ENCODE data around the gene DIAPH1. TPM values are rescaled to one million over a fixed set of nuclear protein-coding genes. Genes with fewer than 3 reads are reported as not detected.
A peak's percentile ranks its signal among the peaks of the same experiment; 100 is the strongest.
"Not testable (repeated sequence)": the region's sequence is repeated elsewhere in the genome, so short reads cannot be mapped to it uniquely, and the experiment has no call there.

Gene DIAPH1
- total RNA-seq, 2 donors from 2014 or later = 34.8 to 57.7 TPM

DNA sequence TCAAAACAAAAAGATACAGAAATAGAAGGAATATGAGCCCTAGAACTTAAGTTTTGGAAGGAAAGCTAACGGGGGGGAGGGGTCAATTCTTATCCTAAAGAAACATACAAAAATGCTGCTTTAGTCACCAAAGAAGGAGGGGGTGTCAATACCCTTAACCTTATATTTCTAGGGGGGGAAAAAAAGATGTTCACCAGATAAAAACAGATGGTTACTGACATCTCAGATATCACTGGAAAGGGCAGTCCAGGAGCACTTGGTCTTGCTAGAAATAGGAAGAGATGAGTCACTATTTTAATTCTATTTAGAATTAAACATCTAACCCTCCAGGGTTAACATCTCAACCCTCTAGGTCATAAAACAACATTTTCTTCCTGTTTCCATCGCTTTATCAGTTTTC, 1.7 kb downstream of the DIAPH1 start:
- Histone ChIP-seq H3K4me1 (replicated peaks) (no peaks in the 10 kb centered on the region), H3K27ac (peak overlapping the region; percentile 93 to 94), H3K36me3 (peaks cover 0 to 7% of the 10 kb centered on the region in 2 donors), H3K4me3 (peak overlapping the region in 1 of 2 donors; percentile 96), H3K9me3 (no peaks in the 10 kb centered on the region), H3K27me3 (replicated peaks; ENCODE audit: insufficient read depth) (no peaks in the 10 kb centered on the region)
- TF ChIP-seq POLR2AphosphoS5 (IDR thresholded peaks at IDR 0.05) (no peak), POLR2A (IDR thresholded peaks at IDR 0.05) (no peak)
- TF ChIP-seq, protein P1, sequence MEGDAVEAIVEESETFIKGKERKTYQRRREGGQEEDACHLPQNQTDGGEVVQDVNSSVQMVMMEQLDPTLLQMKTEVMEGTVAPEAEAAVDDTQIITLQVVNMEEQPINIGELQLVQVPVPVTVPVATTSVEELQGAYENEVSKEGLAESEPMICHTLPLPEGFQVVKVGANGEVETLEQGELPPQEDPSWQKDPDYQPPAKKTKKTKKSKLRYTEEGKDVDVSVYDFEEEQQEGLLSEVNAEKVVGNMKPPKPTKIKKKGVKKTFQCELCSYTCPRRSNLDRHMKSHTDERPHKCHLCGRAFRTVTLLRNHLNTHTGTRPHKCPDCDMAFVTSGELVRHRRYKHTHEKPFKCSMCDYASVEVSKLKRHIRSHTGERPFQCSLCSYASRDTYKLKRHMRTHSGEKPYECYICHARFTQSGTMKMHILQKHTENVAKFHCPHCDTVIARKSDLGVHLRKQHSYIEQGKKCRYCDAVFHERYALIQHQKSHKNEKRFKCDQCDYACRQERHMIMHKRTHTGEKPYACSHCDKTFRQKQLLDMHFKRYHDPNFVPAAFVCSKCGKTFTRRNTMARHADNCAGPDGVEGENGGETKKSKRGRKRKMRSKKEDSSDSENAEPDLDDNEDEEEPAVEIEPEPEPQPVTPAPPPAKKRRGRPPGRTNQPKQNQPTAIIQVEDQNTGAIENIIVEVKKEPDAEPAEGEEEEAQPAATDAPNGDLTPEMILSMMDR (IDR thresholded peaks at IDR 0.05) = no peak
- intact Hi-C loops (cut with DNase I) = no loop called here
- 45% methylated on average over 2 of the region's 2 CpGs for WGBS
- DNase-seq (ENCODE audit: low spot score) = no peak

DNA sequence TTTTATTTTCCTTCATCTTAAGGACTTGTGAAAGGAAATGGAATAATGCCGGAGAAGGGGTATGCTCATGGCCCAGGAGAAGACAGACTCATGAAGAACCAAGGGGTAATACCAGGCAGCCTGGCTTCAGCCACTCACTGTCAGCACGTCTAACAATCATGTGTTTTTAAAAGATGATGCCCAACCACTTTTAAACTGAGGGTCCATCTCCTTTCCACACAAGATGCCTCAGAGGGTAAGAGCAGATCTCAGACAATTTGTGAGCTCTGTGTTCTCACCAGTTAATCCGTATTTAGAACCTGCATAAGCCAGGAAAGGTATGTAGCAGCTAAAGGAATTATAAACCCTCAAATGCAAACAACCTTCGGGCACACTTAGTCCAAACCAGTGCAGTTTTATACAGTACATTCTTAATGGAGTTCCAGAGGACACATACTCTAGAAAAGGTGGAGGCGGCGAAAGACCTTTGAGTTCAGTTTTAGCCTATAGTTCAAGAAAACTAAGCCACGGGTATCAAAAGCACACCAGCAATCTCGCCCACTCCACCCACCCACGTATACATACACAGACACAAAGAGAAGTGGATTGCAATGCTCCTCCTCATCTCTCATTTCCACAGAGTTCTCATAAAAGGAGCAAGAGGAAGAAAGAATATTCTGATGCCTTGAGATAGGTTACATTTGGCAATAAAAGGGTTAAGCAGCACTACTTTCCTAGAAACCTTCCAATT, 2.6 kb downstream of the DIAPH1 start:
- H3K9me3 ChIP-seq = no peaks in the 10 kb centered on the region
- no peaks in the 10 kb centered on the region for H3K27me3 ChIP-seq (replicated peaks; ENCODE audit: insufficient read depth)
- 67% methylated on average over 9 of the region's 9 CpGs for WGBS
- DNase-seq (ENCODE audit: low spot score) = no peak
- H3K36me3 ChIP-seq = peaks cover 0 to 3% of the 10 kb centered on the region in 2 donors
- TF ChIP-seq, protein P1 (IDR thresholded peaks at IDR 0.05) = no peak
- no peak for TF ChIP-seq POLR2A (IDR thresholded peaks at IDR 0.05)
- peak; percentile 22 for TF ChIP-seq POLR2AphosphoS5 (IDR thresholded peaks at IDR 0.05)
- intact Hi-C loops (cut with DNase I) = no loop called here
- H3K4me3 ChIP-seq = no peak overlapping the region
- peak overlapping the region in 1 of 2 donors; percentile 15 for H3K27ac ChIP-seq
- no peaks in the 10 kb centered on the region for H3K4me1 ChIP-seq (replicated peaks)

DNA sequence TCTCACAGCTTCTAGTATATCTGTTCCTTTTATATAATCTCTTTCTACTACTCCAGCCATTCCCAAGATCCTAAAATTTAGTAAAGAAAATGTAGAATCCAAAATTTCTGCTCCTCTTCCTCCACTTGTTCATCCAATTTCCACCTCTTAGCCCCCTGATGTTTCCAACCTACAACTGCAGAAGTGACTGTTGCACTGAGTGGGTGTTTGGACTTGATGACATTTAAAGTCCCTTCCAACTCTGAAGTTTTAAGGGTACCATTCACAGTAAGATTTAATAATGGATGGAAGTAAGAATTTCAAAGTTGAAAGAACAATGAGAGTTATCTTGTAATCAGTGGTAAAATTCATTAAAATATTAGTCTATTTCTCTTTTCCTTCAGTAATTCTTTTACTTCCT, 5.5 kb downstream of the DIAPH1 start:
- H3K4me1 ChIP-seq (replicated peaks) = no peaks in the 10 kb centered on the region
- no peaks in the 10 kb centered on the region for H3K27me3 ChIP-seq (replicated peaks; ENCODE audit: insufficient read depth)
- TF ChIP-seq, protein P1 (IDR thresholded peaks at IDR 0.05) = no peak
- TF ChIP-seq POLR2AphosphoS5 (IDR thresholded peaks at IDR 0.05) (no peak), POLR2A (IDR thresholded peaks at IDR 0.05) (no peak)
- H3K36me3 ChIP-seq = no peaks in the 10 kb centered on the region
- intact Hi-C loops (cut with DNase I) = no loop called here
- H3K9me3 ChIP-seq = no peaks in the 10 kb centered on the region
- H3K4me3 ChIP-seq = no peak overlapping the region
- H3K27ac ChIP-seq = no peak overlapping the region
- no peak for DNase-seq (ENCODE audit: low spot score)

DNA sequence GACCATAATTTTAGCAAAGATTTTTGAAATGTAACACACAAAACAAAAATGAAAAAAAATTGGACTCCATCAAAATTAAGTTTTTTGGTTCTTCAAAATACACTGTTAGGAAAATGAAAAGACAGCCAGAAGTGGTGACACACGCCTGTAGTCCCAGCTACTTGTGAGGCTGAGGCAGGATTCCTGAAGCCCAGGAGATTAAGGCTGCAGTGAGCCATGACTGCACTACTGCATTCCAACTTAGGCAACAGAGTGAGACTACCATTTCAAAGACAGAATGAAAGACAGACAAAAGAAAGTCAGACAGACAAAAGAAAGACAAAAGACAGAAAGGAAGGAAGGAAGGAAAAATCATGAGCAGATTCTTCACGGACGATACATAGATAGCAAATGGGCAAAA, 7.5 kb downstream of the DIAPH1 start:
- TF ChIP-seq POLR2AphosphoS5 (IDR thresholded peaks at IDR 0.05) (no peak), POLR2A (IDR thresholded peaks at IDR 0.05) (no peak)
- TF ChIP-seq, protein P1 (IDR thresholded peaks at IDR 0.05) = no peak
- Histone ChIP-seq H3K4me1 (replicated peaks) (no peaks in the 10 kb centered on the region), H3K27ac (no peak overlapping the region), H3K4me3 (no peak overlapping the region), H3K27me3 (replicated peaks; ENCODE audit: insufficient read depth) (no peaks in the 10 kb centered on the region), H3K36me3 (no peaks in the 10 kb centered on the region), H3K9me3 (no peaks in the 10 kb centered on the region)
- WGBS = 91% methylated on average over 3 of the region's 3 CpGs
- DNase-seq (ENCODE audit: low spot score) = no peak
- intact Hi-C loops (cut with DNase I) = no loop called here

DNA sequence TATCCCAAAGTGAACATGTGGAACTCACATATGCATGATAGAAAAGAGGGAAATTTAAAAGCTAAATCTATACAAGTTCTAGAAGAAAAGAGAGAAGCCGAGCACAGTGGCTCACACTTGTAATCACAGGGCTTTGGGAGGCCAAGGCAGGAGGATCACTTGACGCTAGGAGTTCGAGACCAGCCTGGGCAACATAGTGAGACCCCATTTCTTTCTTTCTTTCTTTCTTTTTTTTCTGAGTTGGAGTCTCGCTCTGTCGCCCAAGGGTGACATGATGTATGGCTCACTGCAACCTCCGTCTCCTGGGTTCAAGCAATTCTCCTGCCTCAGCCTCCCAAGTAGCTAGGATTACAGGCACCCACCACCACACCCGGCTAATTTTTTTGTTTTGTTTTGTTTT, 8.9 kb downstream of the DIAPH1 start:
- H3K9me3 ChIP-seq; H3K36me3 ChIP-seq; H3K4me1 ChIP-seq (replicated peaks); intact Hi-C loops (cut with DNase I); DNase-seq (ENCODE audit: low spot score); H3K4me3 ChIP-seq; H3K27ac ChIP-seq; H3K27me3 ChIP-seq (replicated peaks; ENCODE audit: insufficient read depth): not testable (repeated sequence)
- 97% methylated on average over 7 of the region's 7 CpGs for WGBS

Data from prostate gland (tissue), 2 donors.